Measurements from ENCODE around the gene PCYOX1L.

PCYOX1L gene

DNA sequence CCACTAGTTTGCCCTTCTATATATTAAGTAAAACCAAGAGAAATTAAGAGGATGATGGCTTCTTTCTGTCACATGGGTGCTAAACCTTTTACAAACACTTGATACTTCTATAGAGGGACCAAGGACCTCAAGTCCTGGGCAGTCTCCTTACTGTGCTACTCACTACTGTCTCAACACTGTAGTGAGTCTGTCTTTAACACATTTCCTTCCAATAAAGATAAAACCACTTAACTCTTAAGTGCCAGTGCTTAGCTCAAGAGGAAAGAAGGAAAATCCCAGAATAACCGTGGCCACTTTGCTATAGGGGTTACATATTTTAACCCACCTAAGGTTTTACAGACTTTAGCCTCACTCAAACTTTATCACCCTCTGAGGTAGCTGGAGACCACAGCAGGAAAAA lies 16.9 kb upstream of the PCYOX1L start:
- no peak for DNase-seq

GRCh38 chr5:149341876-149342275 lies 16.0 kb upstream of the PCYOX1L start:
- DNase-seq: no peak

- no peak for DNase-seq
Measured at GRCh38 chr5:149344151-149344550, 13.7 kb upstream of the PCYOX1L start.

- DNase-seq: peak; percentile 98
Measured at GRCh38 chr5:149345147-149345891, 12.5 kb upstream of the PCYOX1L start, which contains the start of gene GRPEL2. TSS of gene GRPEL2 (plus strand) at chr5:149345499. CDS start at chr5:149345540, 41 bp downstream.

DNA sequence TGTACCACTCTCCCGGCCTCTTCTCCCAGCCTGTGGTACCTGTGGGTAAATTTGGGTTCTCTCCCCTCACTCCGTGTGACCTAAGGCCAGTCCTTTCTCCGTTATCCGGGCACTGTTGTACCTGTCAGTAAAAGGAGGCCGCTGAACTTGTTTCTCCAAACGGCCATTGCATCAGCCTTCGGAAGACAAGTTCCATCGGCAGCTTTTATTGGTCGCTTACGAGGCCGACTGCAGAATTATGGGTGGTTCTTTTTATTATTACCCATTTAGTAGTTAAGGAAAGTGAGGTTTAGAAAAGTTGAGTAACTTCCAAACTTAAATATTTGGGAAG lies 12.0 kb upstream of the PCYOX1L start:
- peak; percentile 36 for DNase-seq

- DNase-seq: peak; percentile 71
Measured at GRCh38 chr5:149348518-149348917, 9.3 kb upstream of the PCYOX1L start.

GRCh38 chr5:149349382-149349781 lies 8.5 kb upstream of the PCYOX1L start:
- DNase-seq: no peak

DNA sequence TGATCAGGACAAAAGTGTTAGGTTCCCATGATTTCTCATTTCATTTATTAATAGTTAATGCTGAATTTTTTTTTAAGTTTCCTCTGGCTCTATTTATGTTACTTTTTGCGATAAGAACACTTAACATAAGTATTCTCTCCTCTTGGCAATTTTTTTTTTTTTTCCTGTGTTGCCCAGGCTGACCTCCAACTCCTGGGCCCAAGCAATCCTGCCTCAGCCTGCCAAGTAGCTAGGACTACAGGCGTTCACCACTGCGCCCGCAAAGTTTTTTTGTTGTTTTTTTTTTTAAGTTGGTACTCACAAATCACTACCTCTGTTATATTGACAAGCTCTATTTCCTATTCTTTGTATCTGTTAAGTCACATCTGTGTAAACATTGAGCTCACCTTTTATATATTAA lies 5.7 kb upstream of the PCYOX1L start:
- no peak for DNase-seq

DNA sequence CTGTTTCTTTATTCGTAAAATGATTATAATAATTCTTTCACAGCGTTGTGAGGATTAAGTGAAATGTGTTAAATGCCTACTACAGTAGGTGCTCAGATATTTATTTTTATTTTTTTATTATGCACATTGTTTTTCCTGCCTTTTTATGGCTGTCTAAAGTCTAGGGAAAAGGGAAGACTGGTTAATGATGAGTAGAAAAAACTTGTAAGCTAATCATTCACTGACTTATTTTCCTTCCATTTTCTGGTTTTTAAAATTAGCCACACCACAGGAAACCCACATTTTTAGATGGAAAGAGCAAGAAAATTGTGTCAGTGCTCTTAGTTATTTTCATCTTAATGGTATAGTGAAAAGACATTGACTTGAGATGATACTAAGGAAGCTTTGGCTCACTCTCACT lies 3.9 kb upstream of the PCYOX1L start:
- no peak for DNase-seq

DNA sequence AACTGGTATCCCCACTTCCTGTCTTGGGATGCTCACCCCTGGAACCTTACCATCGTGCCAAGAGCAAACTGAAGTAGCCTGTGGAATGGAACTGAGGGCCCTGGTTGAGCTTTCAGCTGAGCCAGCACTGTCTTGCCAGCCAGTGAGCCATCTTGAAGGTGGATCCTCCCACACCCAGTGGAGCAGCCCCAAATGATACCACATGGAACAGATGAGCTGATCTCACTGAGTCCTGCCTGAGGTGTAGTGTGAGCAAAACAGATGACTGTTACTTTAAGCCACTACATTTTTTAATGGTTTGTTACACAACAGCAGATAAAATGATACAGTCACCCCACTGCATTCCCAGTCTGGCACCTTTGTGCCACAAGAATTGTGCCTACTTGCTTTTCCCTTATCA lies 2.2 kb upstream of the PCYOX1L start:
- peak; percentile 21 for DNase-seq

- DNase-seq: peak; percentile 66
Measured at GRCh38 chr5:149356391-149356790, 1.5 kb upstream of the PCYOX1L start.

DNA sequence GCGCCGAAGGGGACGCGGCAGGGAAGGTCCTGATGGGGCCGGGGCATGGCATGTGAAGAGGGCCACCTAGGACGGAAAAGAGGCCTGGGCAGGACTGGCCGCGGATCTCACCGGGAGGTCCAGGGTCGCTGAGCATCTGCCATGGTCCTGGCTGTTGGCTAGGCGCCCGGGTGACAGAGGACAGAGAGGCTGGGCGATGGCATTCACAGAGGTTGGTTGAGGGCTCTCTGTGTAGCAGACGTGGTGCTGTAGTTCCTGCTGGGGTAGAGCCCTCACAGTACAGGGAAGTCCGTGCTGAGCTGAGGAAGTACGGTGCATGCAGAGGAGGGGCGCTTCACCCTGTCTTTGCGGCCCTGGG lies 427 bp downstream of the PCYOX1L start:
- peak; percentile 38 for DNase-seq

- DNase-seq: no peak
Measured at GRCh38 chr5:149358868-149359495, 1.1 kb downstream of the PCYOX1L start.

DNA sequence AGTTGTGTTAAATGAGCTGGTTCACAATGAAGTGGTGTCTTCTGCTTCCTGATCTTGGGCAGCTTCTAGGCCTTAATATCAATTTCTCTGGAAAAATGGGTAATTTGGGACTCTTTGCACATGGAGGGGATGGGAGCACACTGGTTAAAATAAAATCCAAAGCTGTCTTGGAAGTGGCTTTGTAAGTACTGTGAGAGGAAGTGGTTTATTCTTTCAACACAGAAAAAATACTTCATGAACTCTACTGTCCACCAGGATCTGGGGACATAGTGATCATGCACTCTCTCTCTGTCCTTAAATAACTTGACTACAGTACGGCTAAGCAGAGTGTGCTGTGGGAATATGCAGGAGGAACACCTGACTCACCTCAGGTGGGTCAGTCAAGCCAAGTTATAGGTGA lies 2.4 kb downstream of the PCYOX1L start:
- no peak for DNase-seq

GRCh38 chr5:149362541-149362940 lies 4.7 kb downstream of the PCYOX1L start:
- no peak for DNase-seq

- DNase-seq: no peak
Measured at GRCh38 chr5:149363358-149363757, 5.5 kb downstream of the PCYOX1L start.

- no peak for DNase-seq
Measured at GRCh38 chr5:149363936-149364335, 6.1 kb downstream of the PCYOX1L start.

- DNase-seq: no peak
Measured at GRCh38 chr5:149364719-149365118, 6.9 kb downstream of the PCYOX1L start.

DNA sequence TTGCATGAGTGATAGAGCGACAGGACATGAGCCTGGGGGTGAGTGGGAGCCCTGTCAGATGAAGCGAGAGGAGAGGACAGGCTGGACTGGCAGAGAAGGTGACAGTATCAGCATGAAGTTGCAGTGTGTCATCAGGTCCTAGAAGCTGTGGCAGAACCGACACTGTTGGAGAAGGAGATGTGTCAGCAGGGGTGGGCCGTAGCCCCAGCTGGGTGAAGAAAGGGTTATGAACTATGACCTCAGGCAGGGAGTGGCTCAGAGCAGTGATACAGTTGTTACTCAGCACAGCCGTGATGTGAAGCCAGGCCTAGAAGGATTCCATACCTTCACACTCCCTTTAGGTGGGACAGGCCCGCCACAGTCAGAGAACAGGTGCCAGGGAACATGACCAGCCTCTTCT lies 7.6 kb downstream of the PCYOX1L start:
- DNase-seq: no peak

DNA sequence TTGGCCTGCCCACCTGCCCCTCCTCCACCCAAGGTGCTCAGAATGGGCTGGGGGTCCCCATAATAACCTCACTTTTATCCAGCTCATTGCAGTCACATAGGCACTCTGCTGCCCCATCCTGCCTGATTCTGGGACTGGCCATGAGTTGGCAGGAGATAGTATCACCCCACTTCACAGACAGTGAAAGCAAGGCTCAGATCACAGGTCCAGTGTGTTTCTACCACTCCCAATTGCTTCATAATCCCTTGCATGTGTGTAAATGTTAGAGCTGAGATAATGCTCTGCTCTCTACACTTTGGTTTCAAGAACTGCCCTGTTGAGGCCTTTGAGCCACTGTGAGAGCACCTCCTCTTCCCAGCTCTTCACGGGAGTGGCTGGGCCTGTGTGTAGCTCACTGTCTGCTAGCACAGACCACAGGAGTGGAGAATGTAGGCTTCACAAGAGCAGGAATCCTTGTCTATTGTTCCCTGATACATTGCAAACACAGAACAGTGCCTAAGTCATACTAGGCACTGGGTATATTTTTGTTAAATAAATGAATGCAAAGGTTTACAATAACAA lies 8.4 kb downstream of the PCYOX1L start:
- DNase-seq: no peak

DNA sequence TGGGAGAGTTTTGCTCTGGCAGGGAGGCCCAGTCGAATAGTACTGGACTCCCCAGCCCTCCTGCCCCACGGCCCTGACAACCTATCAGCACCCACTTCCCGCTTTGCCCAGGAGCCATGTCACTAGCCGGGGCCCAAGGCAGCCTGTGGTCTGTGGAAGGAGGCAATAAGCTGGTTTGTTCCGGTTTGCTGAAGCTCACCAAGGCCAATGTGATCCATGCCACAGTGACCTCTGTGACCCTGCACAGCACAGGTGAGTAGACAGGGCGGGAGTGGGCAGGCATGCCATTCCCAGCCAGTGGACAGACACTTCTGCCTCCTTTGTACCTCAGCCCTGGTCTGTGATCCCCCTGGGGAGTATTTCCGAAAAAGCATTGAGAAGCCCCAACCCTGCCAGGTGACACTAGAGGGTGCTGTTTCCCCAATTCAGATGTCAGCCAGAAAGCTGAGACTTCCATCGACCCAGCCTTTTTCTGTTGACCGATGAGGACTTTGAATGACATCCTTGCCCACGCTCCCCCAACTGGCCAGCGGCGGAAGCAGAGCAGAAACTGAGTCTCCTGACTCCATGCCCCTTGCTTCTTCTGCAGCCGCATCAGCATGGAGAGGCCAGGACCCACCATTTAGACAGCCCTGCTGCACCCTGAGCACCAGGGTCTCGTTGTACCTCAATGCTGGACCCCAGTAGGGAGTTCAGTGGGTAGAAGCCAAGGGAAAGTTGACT lies 9.6 kb downstream of the PCYOX1L start:
- peak; percentile 60 for DNase-seq

- no peak for DNase-seq
Measured at GRCh38 chr5:149367972-149368645, 10.3 kb downstream of the PCYOX1L start.

DNA sequence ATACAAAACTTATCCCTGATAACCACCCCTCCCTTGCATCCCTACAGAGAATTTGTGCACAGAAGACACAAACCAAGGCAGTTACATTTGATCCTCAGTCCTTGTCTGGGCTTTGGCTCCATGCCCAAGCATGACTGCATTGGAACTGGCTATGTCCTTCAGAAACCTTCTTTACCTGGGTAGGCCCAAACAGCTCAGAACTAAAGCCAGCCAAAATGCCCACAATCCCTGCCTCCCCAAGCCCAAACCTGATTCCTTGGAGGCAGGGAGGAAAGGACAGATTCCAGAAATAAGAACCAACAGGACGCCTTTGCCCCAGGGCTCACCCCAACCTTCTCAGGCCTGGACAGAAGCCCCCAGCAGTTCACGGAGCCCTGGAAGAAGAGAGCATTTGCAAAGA lies 13.0 kb downstream of the PCYOX1L start:
- DNase-seq: no peak

Data from activated CD4-positive, alpha-beta T cell treated with anti-CD3 and anti-CD28 coated beads, Interleukin-2, amount 50 U/mL, for 16 hours (primary cell).